ENCODE data around the gene TNK1. TPM values are rescaled to one million over a fixed set of nuclear protein-coding genes. Genes with fewer than 3 reads are reported as not detected.

TNK1 gene
- total RNA-seq, 1 experiment from 2014 or later = 7.0 TPM

- DNase-seq = no peak
- H3K9me3 Mint-ChIP-seq (ENCODE audit: low read depth, unreplicated experiment) = no peaks in the 10 kb centered on the region
- no peak overlapping the region for H3K27ac Mint-ChIP-seq (ENCODE audit: unreplicated experiment)
- H3K27me3 Mint-ChIP-seq (ENCODE audit: unreplicated experiment) = no peaks in the 10 kb centered on the region
- no peak for TF ChIP-seq CTCF (IDR thresholded peaks at IDR 0.05; ENCODE audit: unreplicated experiment)
- H3K4me1 Mint-ChIP-seq (ENCODE audit: low read depth, unreplicated experiment) = no peaks in the 10 kb centered on the region
- H3K4me3 Mint-ChIP-seq (ENCODE audit: low read depth, unreplicated experiment) = no peak overlapping the region
- no TSS peak for BruUV-seq (replicated peaks)
- peaks cover 4% of the 10 kb centered on the region for H3K36me3 Mint-ChIP-seq (ENCODE audit: insufficient read depth, unreplicated experiment)
- CTCF ChIA-PET = interaction anchor here (0.7 kb wide), 1 partner anchor 71 kb away, joined by 3 read pairs; no protein-coding TSS in a partner anchor
- intact Hi-C loops (cut with micrococcal nuclease; ENCODE audit: unreplicated experiment) = no loop called here
These were observed 46.7 kb downstream of the TNK1 start for GRCh38 chr17:7427549-7427948.

- DNase-seq = no peak
- CTCF ChIA-PET = no interaction called here
- no peaks in the 10 kb centered on the region for H3K9me3 Mint-ChIP-seq (ENCODE audit: low read depth, unreplicated experiment)
- H3K36me3 Mint-ChIP-seq (ENCODE audit: insufficient read depth, unreplicated experiment) = peaks cover 4% of the 10 kb centered on the region
- TF ChIP-seq CTCF (IDR thresholded peaks at IDR 0.05; ENCODE audit: unreplicated experiment) = no peak
- H3K4me3 Mint-ChIP-seq (ENCODE audit: low read depth, unreplicated experiment) = no peak within 1 kb of the TSS
- BruUV-seq (replicated peaks) = no TSS peak
- no peak within 1 kb of the TSS for H3K27ac Mint-ChIP-seq (ENCODE audit: unreplicated experiment)
- H3K27me3 Mint-ChIP-seq (ENCODE audit: unreplicated experiment) = no peaks in the 10 kb centered on the region
- H3K4me1 Mint-ChIP-seq (ENCODE audit: low read depth, unreplicated experiment) = no peaks in the 10 kb centered on the region
- intact Hi-C loops (cut with micrococcal nuclease; ENCODE audit: unreplicated experiment) = no loop called here
These were observed 47.7 kb downstream of the TNK1 start, which contains the start of gene SPEM3 for GRCh38 chr17:7428557-7428956. Gene SPEM3 (plus strand): TSS chr17:7428857. CDS start chr17:7428903, 46 bp downstream.

- TF ChIP-seq CTCF (IDR thresholded peaks at IDR 0.05; ENCODE audit: unreplicated experiment) = no peak
- no peak overlapping the region for H3K4me3 Mint-ChIP-seq (ENCODE audit: low read depth, unreplicated experiment)
- no peak overlapping the region for H3K27ac Mint-ChIP-seq (ENCODE audit: unreplicated experiment)
- peaks cover 4% of the 10 kb centered on the region for H3K36me3 Mint-ChIP-seq (ENCODE audit: insufficient read depth, unreplicated experiment)
- CTCF ChIA-PET = interaction anchor here (0.5 kb wide), 1 partner anchor 59 kb away, joined by 4 read pairs; no protein-coding TSS in a partner anchor
- H3K27me3 Mint-ChIP-seq (ENCODE audit: unreplicated experiment) = no peaks in the 10 kb centered on the region
- H3K9me3 Mint-ChIP-seq (ENCODE audit: low read depth, unreplicated experiment) = no peaks in the 10 kb centered on the region
- intact Hi-C loops (cut with micrococcal nuclease; ENCODE audit: unreplicated experiment) = no loop called here
- H3K4me1 Mint-ChIP-seq (ENCODE audit: low read depth, unreplicated experiment) = no peaks in the 10 kb centered on the region
- no TSS peak for BruUV-seq (replicated peaks)
- no peak for DNase-seq
These were observed 48.8 kb downstream of the TNK1 start for GRCh38 chr17:7429722-7430121.

- H3K4me3 Mint-ChIP-seq (ENCODE audit: low read depth, unreplicated experiment) = no peak overlapping the region
- BruUV-seq (replicated peaks) = no TSS peak
- no peak overlapping the region for H3K27ac Mint-ChIP-seq (ENCODE audit: unreplicated experiment)
- H3K27me3 Mint-ChIP-seq (ENCODE audit: unreplicated experiment) = no peaks in the 10 kb centered on the region
- no peak for TF ChIP-seq CTCF (IDR thresholded peaks at IDR 0.05; ENCODE audit: unreplicated experiment)
- intact Hi-C loops (cut with micrococcal nuclease; ENCODE audit: unreplicated experiment) = no loop called here
- CTCF ChIA-PET = no interaction called here
- peaks cover 14% of the 10 kb centered on the region for H3K36me3 Mint-ChIP-seq (ENCODE audit: insufficient read depth, unreplicated experiment)
- DNase-seq = no peak
- H3K4me1 Mint-ChIP-seq (ENCODE audit: low read depth, unreplicated experiment) = no peaks in the 10 kb centered on the region
- H3K9me3 Mint-ChIP-seq (ENCODE audit: low read depth, unreplicated experiment) = no peaks in the 10 kb centered on the region
These were observed 50.3 kb downstream of the TNK1 start for GRCh38 chr17:7431231-7431630.

All from Calu3 (cell line).